HG02973 (cell line): ENCODE measurements around the gene RABGAP1.

Experiments used
- ATAC-seq: cut with Tn5 transposase; IDR thresholded peaks from one replicate; pipeline ENCODE4 v1.9.1; 2021; ENCODE audit warnings: moderate library complexity; ENCODE audit not compliant: unreplicated experiment

The RABGAP1 gene

DNA sequence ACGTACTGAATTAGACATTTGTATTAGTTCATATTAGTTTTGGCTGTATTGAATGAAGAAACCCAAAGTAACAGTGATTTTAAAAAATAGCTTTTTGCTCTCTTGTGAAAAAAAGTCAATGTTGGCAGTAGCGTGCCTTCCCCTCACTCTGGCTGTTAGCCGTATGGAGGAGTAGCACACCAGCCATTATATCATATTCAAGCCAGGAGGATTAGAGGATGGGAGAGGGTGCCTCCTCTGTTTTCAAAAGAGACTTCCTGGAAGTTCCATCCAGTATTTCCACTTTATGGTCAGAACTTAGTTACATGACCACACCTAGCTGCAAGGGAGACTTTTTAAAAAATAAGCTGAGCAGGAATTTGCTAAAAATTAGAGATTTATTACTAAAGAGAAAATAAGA is 133.8 kb downstream of the RABGAP1 start:
- ATAC-seq = no peak

DNA sequence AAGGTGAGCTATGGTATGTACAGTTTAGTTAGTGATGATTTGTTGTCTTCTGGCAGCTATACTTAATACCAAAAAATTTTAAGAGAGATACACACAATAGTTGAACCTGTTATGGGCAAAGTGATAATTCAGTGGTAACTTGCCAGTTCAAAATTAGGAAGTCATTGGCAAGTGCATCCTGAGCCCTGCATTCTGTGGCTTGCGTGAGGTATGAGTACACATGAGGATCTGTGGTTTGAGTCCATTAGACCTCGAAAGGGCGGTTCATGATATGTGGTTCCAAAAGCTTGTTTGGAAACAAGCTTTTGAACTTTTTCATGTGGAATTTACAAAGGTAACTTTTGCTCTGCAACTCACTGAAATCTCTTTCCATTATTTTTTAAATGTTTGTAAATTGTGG is 139.6 kb downstream of the RABGAP1 start:
- no peak for ATAC-seq

DNA sequence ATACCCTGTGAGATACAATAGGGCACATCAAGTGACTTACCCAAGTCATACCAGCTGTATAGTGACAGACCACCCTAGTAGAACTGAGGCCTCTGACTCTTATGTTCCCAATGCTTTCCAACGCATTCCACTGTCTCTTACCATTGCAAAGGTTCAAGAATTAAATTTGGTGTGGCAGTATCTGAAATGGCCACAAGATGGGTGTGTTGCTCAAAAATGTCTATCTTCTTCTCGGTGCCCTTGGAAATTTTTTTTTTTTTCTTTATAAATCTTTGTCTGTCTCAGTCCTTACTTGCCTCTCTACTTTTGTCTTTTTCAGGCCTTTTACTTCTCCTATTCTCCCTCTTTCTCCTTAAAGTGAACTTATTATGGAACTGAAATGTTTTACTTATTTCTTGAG is 141.0 kb downstream of the RABGAP1 start:
- ATAC-seq = no peak

DNA sequence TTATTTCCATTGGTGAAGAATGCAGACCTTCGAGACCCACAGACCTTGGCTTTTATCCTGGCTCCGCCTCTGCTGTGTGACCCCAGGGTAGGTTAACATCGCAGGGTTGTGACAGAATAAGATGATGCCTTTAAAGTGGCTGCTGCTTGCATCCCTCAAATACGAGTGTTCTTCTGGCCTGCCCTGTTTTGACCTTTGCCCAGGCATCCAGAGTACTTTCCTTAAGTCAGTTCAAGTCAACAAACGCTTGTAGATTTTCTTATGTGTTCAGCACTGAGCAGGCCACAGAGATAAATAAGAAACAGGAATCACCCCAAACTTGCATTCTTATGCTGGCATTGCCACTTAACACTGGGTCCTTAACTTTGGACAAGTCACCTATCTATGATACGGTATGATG is 142.9 kb downstream of the RABGAP1 start:
- no peak for ATAC-seq

DNA sequence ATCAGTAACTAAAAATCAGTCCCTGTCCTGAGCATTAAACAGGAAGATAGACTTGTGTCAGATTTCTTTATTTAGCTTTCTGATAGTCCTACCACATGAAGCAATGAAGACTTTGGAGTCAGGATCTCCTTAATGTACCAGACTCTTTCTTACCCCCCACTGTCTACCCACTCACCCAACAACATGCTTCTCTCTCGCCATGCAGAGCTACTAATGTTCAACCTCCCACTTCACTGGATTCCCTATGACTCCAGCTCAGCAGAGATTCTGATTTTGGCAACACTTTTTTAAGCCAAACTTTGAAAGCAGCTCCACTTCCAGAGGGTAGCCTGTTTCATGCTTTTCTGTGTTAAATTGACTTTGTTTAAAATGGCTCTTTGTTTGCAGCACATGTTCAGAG is 143.4 kb downstream of the RABGAP1 start:
- ATAC-seq = no peak

DNA sequence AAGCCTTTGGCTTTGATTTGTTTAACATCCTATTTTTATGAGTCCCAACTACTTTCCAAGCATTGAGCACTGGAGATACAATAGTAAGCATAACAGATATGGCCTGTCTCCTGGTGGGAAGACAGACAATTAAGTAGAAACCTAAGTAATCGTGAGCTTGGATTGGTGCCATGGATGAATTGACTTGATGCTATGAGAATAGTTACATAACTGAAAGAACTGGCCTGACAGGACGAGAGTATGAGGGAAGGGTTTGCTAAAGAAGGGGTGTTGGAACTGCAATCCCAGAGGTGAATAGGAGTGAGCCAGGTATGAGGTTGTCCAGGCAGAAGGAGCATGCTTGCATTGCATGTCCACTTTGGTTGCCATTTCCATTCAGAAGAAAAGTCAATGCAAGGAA is 145.1 kb downstream of the RABGAP1 start:
- ATAC-seq = no peak

DNA sequence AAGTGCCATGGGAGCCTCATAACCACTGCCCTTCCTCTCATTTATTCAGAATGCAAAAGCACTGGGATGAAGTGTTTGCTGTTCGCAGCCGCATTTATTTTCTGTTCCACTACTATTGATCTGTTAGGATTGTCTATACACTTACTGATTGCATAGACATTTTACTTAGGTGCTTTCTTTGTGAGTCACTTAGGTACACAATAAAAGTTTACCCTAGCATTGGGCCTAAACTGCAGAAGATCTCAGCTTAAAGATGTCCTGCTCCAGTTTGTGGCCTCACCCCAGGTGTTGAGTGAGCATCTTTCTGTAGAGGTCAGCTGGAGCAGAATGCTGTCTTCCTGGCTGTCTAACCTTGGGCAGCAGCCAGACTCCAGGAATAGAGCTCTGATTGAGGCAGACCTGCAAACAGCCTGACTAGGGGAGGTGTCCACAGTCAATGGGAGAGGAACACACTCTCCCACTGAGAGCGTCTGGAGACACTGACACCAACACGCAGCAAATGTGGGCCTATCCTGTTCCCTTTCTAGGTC is 146.6 kb downstream of the RABGAP1 start:
- ATAC-seq = no peak

DNA sequence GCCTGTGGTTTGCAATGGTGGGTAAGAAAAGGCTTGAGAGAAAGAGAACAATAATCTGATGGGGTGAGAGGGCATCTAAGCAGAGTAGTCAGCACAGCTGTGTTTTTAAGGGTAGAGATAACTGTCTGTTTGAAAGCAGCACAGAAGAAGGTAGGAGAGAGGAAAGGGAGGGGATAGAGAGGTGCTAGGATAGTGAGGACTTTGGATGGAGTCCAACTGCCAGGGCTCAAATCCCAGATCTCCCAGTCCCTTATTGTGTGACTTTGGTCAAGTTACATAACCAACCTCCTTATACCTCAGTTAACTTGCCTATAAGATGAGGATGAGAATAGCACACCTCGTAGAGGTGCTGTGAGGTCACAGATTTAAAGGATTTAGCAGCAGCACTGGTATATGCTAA is 148.2 kb downstream of the RABGAP1 start:
- no peak for ATAC-seq

DNA sequence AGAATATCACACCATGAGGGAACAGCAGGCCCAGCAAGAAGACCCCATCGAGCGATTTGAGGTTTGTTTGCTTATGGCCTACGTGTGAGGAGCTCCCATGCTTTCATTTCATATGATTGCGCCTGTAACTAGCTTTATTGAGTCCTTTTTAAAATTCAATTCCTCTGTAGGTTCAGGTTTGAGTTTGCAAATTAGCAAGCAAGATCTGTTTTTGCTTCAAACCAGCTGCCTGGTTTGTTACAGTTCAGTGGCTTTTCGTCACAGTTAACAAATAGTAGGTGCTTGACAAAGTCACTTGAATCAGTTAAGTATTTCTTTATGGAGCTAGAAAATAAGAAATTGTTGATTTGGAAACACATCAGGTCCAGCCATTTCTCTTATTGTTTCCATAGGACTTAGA is 149.0 kb downstream of the RABGAP1 start:
- ATAC-seq = no peak

DNA sequence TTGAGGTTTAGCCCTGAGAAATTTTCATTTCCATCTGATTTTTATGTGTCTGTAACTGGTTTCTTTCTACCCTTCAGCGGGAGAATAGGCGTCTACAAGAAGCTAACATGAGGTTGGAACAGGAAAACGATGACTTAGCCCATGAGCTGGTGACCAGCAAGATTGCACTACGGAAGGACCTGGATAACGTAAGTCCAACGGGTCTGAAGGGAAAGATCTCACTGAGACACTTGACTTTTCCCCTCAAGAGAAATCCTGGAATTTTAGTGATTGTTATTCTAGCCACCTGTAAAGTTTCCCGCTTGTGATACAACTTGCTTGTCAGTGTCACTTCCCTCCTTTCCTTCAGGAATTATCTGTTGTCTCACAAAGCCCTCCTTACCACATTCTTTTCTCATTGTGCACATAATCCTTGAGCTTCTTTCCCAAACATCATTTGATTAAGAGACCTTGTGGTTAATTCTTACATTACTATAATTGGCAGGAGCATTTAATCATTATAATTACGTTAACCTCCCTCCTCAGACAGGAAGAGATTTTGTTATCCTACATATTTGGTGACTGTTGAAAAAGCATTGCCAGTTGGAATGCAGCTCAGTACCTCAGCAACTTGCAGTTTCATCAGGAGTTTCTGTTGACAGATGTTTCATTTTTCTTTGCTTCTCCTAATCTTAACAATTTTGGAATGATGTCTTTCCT is 149.5 kb downstream of the RABGAP1 start:
- no peak for ATAC-seq

DNA sequence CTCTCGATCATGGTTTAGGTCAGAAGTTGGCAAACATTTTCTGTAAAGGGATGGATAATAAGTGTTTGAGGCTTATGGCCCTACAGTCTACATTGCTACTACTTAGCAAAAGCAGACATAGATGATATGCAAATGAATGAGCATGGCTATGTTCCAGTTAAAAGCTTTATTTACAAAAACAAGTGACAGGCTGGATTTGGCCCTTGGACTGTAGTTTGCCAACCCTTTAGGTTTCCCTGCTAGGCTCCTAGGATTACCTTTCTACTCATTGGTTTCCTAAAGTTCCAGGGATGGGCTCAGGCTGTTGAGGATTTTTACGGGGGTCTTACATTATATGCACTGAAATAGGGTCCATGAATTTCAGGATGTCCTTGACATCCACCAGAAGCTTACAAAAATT is 150.1 kb downstream of the RABGAP1 start:
- ATAC-seq = no peak

DNA sequence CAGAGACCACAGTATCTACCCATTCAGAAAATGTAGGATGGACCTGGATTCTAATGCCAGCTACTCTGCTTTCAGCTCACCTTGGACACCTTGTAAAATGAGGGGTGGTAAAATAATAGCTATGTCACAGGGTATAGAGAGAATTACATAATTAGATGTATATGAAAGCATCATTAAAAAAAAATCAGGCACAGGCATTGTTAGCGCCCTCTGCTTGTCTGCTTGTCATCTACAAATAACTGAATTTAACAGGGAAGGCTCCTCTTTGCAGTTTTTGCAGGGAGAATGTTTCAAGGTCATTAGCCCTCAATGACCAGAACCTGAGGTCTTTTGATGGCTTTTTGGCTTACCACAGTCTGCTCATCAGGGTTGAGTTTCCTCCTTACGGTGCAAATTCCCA is 150.6 kb downstream of the RABGAP1 start:
- ATAC-seq = no peak

DNA sequence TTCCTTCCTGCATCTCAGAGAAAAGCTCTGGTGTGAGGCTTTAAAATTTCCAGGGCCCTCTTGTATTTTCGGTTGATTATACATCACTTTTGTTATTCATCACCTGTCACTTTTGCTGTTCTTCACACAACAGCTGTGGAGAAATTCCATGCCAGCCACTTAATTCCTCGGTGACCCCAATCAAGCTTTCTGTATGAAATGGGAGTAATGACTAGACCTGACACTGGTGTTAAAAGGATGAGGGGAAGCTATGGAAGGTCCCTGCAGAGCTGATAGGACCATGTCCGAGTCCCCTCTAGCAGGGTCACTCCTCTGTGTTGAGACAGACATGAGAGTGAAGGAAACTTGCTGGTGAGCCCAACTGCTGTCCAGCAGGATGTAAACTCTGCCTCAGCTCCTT is 152.3 kb downstream of the RABGAP1 start:
- ATAC-seq = no peak

DNA sequence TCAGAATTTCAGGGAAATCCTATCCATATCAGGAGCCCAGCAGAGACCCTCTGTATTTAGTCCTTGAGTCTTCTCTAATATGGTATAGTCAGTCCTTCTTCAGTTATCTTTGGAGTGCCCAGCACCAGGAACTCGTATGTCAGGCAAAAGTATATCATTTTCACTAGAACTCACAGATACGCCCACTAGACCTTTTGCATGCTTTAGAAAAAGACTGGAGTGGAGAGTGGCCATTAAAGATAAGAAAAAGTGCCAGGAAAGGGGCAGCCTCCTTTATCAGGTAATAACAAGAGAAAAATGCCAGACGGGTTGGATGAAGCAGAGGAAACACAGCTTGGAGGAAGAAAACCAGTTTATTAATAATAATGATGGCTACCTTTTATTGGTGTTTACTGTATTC is 156.2 kb downstream of the RABGAP1 start:
- ATAC-seq = no peak

DNA sequence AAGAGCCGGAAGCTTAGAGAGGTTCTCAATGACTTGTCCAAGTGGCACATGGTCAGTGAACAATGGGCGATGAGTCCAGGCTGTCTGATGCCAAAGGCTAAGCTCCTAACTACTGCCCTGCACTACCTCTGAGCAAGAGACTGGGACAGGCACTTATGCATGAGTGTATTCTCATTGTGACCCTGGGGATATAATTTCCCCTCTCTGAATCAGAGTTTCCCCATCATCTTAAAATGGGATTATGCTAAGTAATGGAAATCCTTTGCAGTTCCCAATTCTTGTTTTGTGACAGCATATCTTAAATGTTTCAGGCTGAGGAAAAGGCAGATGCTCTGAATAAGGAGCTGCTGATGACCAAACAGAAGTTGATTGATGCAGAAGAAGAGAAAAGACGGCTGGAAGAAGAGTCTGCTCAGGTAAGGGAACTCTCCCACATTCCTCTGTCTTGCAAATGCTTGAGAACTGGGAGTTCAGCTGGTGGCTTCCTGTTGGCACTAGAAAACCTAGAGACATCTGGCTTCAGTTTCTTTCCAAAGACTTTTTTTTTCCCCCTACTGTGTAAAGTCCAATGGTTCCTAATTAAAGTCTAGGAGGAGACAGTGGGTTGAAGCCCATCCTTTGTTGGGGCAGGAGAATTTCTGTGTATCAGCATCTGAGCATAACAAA is 156.7 kb downstream of the RABGAP1 start:
- no peak for ATAC-seq

DNA sequence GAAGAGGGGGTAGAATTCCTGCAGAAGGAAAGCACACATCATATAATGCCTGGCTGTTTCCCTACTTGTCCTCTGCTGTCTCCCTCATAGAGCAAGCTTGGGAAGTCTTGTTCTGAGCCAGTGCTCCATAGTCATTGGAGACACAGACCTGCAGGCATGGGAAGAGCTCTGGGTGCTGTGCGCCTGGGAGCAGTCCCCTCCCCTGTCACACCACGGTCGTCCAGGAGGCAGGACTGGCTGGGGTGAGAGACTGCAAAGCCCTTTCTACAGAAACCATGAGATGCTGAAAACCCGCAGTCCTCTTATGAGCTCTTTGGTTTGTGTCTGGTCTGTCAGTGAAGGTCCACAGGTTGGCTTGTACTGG is 157.3 kb downstream of the RABGAP1 start:
- no peak for ATAC-seq

DNA sequence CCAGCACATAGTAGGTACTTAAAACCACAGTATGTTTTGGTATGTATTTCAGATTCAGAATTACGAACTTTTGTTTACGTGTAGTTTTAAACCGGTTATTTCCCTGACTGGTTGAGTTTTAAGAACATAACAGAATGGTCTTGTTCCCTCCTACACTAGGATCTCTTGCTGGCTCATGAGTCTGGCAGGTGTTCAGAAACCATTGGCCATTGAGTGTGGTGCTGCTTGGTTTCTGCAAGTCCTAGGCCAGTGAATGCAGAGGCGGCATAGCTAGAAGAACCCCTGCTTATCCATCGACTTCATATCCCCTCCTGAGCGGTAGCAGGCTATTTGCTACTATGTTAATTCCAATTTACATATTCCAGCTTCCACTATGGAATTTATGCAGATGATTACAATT is 158.2 kb downstream of the RABGAP1 start:
- ATAC-seq = no peak

DNA sequence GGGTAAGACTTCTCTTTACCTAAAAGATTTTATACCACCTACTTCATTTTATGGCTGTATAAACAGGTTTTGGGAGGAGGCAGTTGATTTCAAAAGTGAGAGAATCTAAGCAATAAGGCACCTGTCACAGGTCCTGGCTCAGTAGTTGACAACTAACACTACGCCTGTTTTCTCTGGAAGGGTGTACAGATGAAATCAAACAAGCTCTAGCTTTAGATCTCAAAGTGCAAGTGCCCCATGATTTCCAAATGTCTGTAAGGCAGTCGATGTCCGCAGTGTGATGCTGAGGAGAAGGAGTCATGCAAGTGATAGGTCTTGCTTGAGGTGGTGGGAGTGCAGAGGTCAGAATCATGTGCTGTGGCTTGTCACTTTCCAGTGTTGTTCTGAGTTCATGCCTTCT is 158.7 kb downstream of the RABGAP1 start:
- no peak for ATAC-seq

DNA sequence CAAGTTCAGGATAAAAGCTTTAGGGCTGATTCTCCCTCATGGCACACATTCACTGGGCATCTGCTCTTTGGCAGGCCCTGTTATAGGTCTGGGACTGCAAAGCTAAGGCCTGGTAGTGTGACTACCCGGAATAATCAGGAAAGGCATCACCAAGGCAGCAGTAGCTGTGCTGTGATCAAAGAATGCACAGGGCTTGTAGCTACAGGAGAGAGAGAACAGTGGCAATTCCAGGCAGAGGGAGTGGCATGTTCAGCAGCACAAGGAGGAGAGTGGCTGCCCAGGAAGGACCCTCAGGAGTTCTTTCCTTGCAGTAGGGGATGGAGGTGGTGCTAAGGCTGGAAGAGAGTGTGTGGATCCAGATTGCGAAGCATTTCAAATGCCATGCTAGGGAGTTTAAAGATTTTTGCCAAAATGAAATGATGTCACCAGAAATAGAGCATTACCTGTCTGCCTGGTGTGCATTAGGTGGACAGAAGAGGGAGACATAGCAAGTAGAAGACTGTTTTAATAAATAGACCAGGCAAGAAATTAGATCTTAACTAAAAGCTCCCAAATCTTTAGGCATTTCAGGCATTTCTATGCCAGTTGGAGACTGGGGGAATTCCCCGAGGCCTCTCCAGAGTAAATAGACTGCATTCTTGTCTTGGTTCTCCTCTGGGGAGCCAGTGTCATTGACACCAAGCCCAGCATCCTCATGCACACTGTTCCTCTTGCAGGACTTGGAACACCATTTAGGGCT is 161.7 kb downstream of the RABGAP1 start:
- ATAC-seq = no peak

DNA sequence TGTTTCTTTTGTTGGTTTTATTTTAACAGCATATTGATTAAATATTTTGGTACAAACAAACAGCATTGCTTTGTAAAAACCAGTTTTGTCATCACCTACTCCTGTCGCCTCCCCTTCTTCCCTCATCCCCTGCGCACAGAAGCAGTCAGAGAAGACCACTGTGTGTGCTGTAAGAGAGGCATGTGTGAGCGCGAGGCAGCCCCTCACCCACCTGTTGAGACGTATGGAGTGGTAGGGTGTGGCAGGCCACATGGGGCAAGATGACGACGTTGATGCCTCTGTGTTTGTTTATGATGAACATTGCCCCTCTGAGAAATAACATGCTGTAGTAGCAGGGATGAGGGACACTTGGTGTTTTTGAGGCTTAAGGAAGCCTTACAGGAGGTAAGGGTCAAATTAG is 164.0 kb downstream of the RABGAP1 start:
- ATAC-seq = no peak

DNA sequence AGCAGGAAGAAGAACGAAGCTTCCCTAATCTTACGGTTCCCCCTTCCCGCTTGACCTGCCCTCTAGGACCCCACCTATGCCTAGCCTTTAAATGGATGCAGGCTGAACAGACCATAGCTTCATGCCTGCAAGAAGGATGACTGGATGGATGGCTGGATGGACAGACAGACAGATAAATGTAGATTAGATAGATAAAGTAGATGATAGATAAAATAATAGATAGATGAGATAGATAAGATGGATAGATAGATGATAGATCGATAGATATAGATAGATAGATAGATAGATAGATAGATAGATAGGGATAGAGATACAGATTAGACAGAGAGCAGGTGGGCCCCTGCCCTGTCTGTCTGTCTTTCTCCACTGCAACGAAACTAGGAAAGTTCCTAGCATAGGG is 164.7 kb downstream of the RABGAP1 start:
- no peak for ATAC-seq

DNA sequence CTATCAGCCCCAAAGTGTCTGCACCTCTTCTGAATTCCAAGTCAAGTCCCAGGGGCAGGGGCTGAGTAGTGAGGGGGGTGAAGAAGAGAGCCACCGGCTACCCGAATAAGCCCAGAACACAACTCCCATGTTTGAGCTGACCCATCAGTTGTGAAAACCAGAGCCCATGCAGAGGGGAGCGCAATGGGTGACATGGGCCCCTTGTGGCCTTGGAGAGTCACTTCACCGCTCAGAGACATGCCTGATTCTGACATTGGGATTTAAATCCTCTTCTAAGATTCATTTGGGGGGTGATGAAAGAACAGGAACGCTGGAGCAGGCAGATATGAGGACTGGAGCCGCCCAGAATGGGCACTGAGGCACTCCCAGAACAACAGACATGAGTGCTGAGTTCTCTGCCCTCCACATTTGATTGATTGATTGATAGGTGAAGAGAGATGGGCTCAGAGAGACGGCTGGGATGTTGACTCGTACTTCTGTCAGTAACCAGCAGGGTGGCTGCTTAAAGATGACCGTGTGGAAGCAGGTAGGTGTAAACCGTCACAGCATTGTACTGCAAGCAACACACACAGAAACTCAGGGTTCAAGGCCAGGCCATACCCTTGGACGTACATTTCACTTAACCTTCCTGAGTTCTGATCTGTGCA is 166.9 kb downstream of the RABGAP1 start:
- no peak for ATAC-seq
